ENCODE results near the gene FAM78A. TPM values are rescaled to one million over a fixed set of nuclear protein-coding genes. Genes with fewer than 3 reads are reported as not detected.

The FAM78A gene
- total and polyA plus RNA-seq, 2 of the 8 experiments (the other 6 are each of a cell fraction or from before 2014, with no cell fraction given) = 3.1 TPM

- Histone ChIP-seq H3K79me2 (ENCODE audit: control insufficient read depth in 1 of 2, insufficient read depth in 2 of 2, low read length in 2 of 2) (no peaks in the 10 kb centered on the region), H4K91ac (replicated peaks; ENCODE audit: insufficient read length, low read length) (peak overlapping the region; percentile 42), H3K9ac (replicated peaks in 1 of 4; ENCODE audit: extremely low read depth in 1 of 4, low read depth in 3 of 4, low read length in 3 of 4) (no peak overlapping the region; a peak in 1 of 7 replicates), H3K4me3 (ENCODE audit: extremely low read depth in 1 of 4, insufficient read depth in 2 of 4, low read depth in 3 of 4, low read length in 4 of 4) (no peak overlapping the region), H4K8ac (ENCODE audit: extremely low read depth, insufficient read depth, low read length) (no peak overlapping the region), H3K4ac (replicated peaks; ENCODE audit: insufficient read length, low read depth, low read length) (no peak overlapping the region), H3K36me3 (ENCODE audit: control insufficient read depth in 2 of 4, insufficient read depth in 4 of 4, low read length in 3 of 4) (no peaks in the 10 kb centered on the region), H2AFZ (ENCODE audit: low read length) (no peak overlapping the region), H3K4me1 (replicated peaks in 1 of 4; ENCODE audit: control insufficient read depth in 3 of 4, insufficient read depth in 4 of 4, low read length in 3 of 4) (peaks cover 0 to 5% (median 3%) of the 10 kb centered on the region in 4 experiments; a peak in 2 of 7 replicates), H3K4me2 (ENCODE audit: insufficient read depth in 1 of 2, low read depth in 2 of 2, low read length in 2 of 2) (no peak overlapping the region), H2BK120ac (replicated peaks; ENCODE audit: low read depth, low read length) (no peak overlapping the region), H4K20me1 (replicated peaks in 1 of 2; ENCODE audit: control insufficient read depth in 1 of 2, insufficient read depth in 2 of 2, low read length in 2 of 2) (no peaks in the 10 kb centered on the region), H2BK12ac (ENCODE audit: low read depth, low read length) (peak overlapping the region; percentile 80; the same call in 1 of the 2 replicates), H3K9me3 (ENCODE audit: insufficient read depth in 2 of 2, low read depth in 1 of 2, low read length in 1 of 2) (no peaks in the 10 kb centered on the region), H3K27me3 (replicated peaks in 1 of 4; ENCODE audit: control insufficient read depth in 3 of 4, extremely low read depth in 1 of 4, insufficient read depth in 3 of 4, low read length in 3 of 4) (no peaks in the 10 kb centered on the region), H3K56ac (replicated peaks; ENCODE audit: insufficient read length, low read depth, low read length) (no peak overlapping the region), H4K5ac (ENCODE audit: insufficient read length, low read depth, low read length) (no peak overlapping the region), H2BK20ac (ENCODE audit: low read length) (no peak overlapping the region), H3K18ac (ENCODE audit: extremely low read depth, low read length) (no peak overlapping the region), H3K23me2 (ENCODE audit: low read depth, low read length) (no peaks in the 10 kb centered on the region), H3K23ac (ENCODE audit: insufficient read length) (no peak overlapping the region), H3K79me1 (ENCODE audit: low read depth, low read length) (no peaks in the 10 kb centered on the region), H2AK5ac (ENCODE audit: low read depth, low read length) (peak overlapping the region; percentile 39; the same call in 1 of the 2 replicates), H3K14ac (ENCODE audit: insufficient read length) (no peak overlapping the region), H2BK5ac (ENCODE audit: low read depth, low read length) (0 out of 2 replicates have a peak overlapping the region, but pooled peaks have one; percentile 24), H3K27ac (ENCODE audit: low read depth, low read length) (no peak overlapping the region), H2BK15ac (ENCODE audit: low read length) (0 out of 2 replicates have a peak overlapping the region, but pooled peaks have one; percentile 88)
- ChIA-PET POLR2A (ENCODE audit: partially characterized antibody) (interaction anchor here (0.9 to 1.8 kb wide), 2 partner anchors 12 to 31 kb away, joined by 3 read pairs; no protein-coding TSS in a partner anchor), CTCF (ENCODE audit: partially characterized antibody) (interaction anchor here (1.0 kb wide), 2 partner anchors 12 to 30 kb away, joined by 3 to 6 read pairs; no protein-coding TSS in a partner anchor)
- no peak for FAIRE-seq
- no peak for DNase-seq (ENCODE audit: low read depth in 1 of 2, low spot score in 2 of 2)
- 78% methylated on average over 19 of the region's 19 CpGs; no CpG with 5 or more reads in 1 of the 2 experiments for WGBS, 2 experiments (ENCODE audit: extremely low coverage in 1 of 2, insufficient coverage in 1 of 2, insufficient read length in 1 of 2, insufficient replicate concordance in 2 of 2, low coverage in 1 of 2, low lambda C conversion rate in 2 of 2, missing lambda C conversion rate in 1 of 2)
- TF ChIP-seq BCL11A (IDR thresholded peaks at IDR 0.05; ENCODE audit: low read depth in 2 of 2, low read length in 2 of 2) (no peak), RBBP5 (IDR thresholded peaks at IDR 0.05; ENCODE audit: borderline replicate concordance, low read depth, low read length) (no peak), CTBP2 (IDR thresholded peaks at IDR 0.05; ENCODE audit: borderline replicate concordance, insufficient read depth, insufficient read length, low read length) (no peak), SP2 (IDR thresholded peaks at IDR 0.05; ENCODE audit: low read length) (no peak), RXRA (IDR thresholded peaks at IDR 0.05; ENCODE audit: insufficient read depth, low read depth, low read length) (no peak), SUZ12 (IDR thresholded peaks at IDR 0.05; ENCODE audit: low read length) (no peak)
Observed at GRCh38 chr9:131304676-131305355, 28.5 kb upstream of the FAM78A start.

Measured in H1 (cell line).